ENCODE results near the gene XCL1. TPM values are rescaled to one million over a fixed set of nuclear protein-coding genes. Genes with fewer than 3 reads are reported as not detected.

Gene XCL1
- total and polyA plus RNA-seq, 2 of the 13 experiments (the other 11 are each of a cell fraction or from before 2014, with no cell fraction given) = 2.5 to 7.6 TPM

DNA sequence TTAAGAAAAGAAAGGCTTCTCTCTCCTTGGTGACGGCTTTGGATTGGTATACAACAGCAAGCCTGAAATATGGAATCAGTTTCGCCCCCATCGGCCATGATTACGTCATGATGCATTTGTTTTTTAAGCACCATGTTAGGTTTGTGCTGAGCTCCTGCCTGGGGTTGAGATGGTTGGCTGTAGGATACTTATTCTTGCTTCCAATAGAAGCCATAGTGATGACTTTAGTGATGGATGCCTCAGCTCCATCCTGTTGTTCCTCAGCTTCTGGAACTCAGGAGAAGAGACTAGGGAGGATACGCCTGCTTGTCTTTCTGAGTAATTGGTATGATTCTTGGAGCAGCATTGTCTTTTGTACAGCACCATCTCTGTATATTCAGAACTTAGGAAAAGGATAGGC lies 14.7 kb downstream of the XCL1 start (continued):
- TF ChIP-seq MNT (IDR thresholded peaks at IDR 0.05) = no peak

DNA sequence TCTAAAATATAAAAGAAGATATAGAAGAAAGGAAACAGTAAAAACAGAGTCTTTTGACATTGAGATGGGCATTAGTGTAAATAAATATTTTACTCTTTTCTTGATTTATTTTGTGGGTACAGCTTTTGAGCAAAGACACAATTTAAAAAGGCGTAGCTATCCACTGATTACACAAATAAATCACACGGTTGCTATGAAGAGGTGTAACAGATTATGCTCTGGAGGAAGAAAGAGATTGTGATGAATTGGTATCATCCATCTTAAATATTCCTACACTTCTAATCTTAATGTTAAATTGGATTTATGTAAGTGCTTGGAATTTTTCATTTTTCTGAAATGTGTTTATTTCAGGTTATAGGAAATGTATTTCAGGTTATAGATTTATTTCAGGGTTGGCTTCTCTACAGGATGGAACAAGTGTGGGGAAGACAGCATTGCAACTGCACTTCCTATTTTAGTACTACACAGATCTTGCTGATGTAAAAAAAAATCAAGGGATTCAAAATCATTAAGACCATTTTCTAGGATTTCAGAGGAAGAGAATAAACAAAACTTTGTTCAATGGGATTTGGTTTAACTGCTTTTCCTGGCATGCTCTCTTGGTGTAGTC lies 15.3 kb downstream of the XCL1 start:
- ATAC-seq = no peak
- no peak for FAIRE-seq
- BruUV-seq (replicated peaks) = no TSS peak
- H3K4me2 ChIP-seq (ENCODE audit: low read depth, low read length) = no peak overlapping the region
- no peaks in the 10 kb centered on the region for H3K9me3 ChIP-seq (ENCODE audit: low read length)
- no peaks in the 10 kb centered on the region; a peak in 1 of 5 replicates for H3K27me3 ChIP-seq (ENCODE audit: control insufficient read depth in 1 of 2, insufficient read depth in 2 of 2, low read length in 2 of 2)
- CTCF ChIA-PET (ENCODE audit: low intra/inter-chr PET ratio, low total read pairs) = no interaction called here
- POLR2A ChIA-PET = no interaction called here
- no peaks in the 10 kb centered on the region for H3K36me3 ChIP-seq (replicated peaks in 1 of 2; ENCODE audit: control insufficient read depth in 1 of 2, insufficient read depth in 2 of 2, low read length in 2 of 2)
- H2AFZ ChIP-seq (ENCODE audit: low read length) = no peak overlapping the region
- WGBS (ENCODE audit: low lambda C conversion rate) = 2% methylated on average over 2 of the region's 2 CpGs
- TF ChIP-seq, protein P1, sequence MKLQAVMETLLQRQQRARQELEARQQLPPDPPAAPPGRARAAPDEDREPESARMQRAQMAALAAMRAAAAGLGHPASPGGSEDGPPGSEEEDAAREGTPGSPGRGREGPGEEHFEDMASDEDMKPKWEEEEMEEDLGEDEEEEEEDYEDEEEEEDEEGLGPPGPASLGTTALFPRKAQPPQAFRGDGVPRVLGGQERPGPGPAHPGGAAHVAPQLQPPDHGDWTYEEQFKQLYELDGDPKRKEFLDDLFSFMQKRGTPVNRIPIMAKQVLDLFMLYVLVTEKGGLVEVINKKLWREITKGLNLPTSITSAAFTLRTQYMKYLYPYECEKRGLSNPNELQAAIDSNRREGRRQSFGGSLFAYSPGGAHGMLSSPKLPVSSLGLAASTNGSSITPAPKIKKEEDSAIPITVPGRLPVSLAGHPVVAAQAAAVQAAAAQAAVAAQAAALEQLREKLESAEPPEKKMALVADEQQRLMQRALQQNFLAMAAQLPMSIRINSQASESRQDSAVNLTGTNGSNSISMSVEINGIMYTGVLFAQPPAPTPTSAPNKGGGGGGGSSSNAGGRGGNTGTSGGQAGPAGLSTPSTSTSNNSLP (IDR thresholded peaks at IDR 0.05; ENCODE audit: low read depth, low read length) = no peak
- TF ChIP-seq ZNF737 (CRISPR knock-in tag; IDR thresholded peaks at IDR 0.05; ENCODE audit: borderline replicate concordance) (no peak), PHF5A (CRISPR knock-in tag; IDR thresholded peaks at IDR 0.05; ENCODE audit: low read depth, unreplicated experiment) (no peak), HBP1 (CRISPR knock-in tag; IDR thresholded peaks at IDR 0.05; ENCODE audit: low read depth) (no peak), ZNF543 (CRISPR knock-in tag; IDR thresholded peaks at IDR 0.05) (no peak), ZNF790 (CRISPR knock-in tag; IDR thresholded peaks at IDR 0.05; ENCODE audit: borderline replicate concordance) (no peak), NBN (conservative IDR thresholded peaks at IDR 0.05) (no peak), IRX3 (CRISPR knock-in tag; IDR thresholded peaks at IDR 0.05; ENCODE audit: borderline replicate concordance, low read depth) (no peak), ZNF841 (CRISPR knock-in tag; IDR thresholded peaks at IDR 0.05; ENCODE audit: borderline replicate concordance) (no peak), ZNF589 (CRISPR knock-in tag; conservative IDR thresholded peaks at IDR 0.05) (no peak)
- TF ChIP-seq, protein P2, sequence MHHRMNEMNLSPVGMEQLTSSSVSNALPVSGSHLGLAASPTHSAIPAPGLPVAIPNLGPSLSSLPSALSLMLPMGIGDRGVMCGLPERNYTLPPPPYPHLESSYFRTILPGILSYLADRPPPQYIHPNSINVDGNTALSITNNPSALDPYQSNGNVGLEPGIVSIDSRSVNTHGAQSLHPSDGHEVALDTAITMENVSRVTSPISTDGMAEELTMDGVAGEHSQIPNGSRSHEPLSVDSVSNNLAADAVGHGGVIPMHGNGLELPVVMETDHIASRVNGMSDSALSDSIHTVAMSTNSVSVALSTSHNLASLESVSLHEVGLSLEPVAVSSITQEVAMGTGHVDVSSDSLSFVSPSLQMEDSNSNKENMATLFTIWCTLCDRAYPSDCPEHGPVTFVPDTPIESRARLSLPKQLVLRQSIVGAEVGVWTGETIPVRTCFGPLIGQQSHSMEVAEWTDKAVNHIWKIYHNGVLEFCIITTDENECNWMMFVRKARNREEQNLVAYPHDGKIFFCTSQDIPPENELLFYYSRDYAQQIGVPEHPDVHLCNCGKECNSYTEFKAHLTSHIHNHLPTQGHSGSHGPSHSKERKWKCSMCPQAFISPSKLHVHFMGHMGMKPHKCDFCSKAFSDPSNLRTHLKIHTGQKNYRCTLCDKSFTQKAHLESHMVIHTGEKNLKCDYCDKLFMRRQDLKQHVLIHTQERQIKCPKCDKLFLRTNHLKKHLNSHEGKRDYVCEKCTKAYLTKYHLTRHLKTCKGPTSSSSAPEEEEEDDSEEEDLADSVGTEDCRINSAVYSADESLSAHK (CRISPR knock-in tag; IDR thresholded peaks at IDR 0.05; ENCODE audit: borderline replicate concordance) = no peak
- H3K4me3 ChIP-seq (replicated peaks in 1 of 3; ENCODE audit: insufficient read depth in 1 of 3, low read depth in 2 of 3, low read length in 3 of 3) = no peak overlapping the region
- no peak for DNase-seq (ENCODE audit: low spot score)
- intact Hi-C loops (cut with micrococcal nuclease; ENCODE audit: unreplicated experiment) = no loop called here
- no peaks in the 10 kb centered on the region for H3K79me2 ChIP-seq (ENCODE audit: insufficient read depth, low read length)
- no peak overlapping the region for H3K27ac ChIP-seq (ENCODE audit: extremely low read length, insufficient read depth, low read length)
- H4K20me1 ChIP-seq (ENCODE audit: insufficient read depth, low read length) = no peaks in the 10 kb centered on the region
- H3K4me1 ChIP-seq (ENCODE audit: insufficient read depth, low read length) = no peaks in the 10 kb centered on the region
- H3K9ac ChIP-seq (ENCODE audit: insufficient read depth, low read depth, low read length) = no peak overlapping the region
- in situ Hi-C loops (cut with HindIII; ENCODE audit: extremely low pct_ligation_motif_present, low pct_unique_long_range_greater_than_20kb) = no loop called here
